ENCODE measurements around the gene NENF.
A peak's percentile ranks its signal among the peaks of the same experiment; 100 is the strongest.

The NENF gene

DNA sequence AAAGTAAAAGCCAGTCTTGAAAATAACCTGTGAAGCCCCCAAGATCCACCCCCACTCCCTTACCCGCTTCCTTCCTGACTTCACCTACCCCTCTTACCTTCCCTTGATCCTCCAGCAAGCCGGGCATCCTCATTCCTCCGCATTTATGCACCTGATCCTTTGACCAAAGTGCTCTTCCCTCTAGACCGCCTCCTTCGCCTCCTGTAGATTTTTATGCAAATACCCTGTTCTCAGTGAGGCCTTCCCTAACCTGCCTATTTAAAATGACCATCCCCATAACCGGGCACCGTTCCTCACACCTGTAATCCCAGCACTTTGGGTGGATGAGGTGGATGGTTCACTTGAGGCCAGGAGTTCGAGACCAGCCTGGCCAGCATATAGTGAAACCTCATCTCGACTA, 1.1 kb upstream of the NENF start:
- DNase-seq (ENCODE audit: low read depth), result no peak

GRCh38 chr1:212432272-212432660, 454 bp upstream of the NENF start:
- DNase-seq (ENCODE audit: low read depth), result no peak

- DNase-seq (ENCODE audit: low read depth), result no peak
These were observed 1.1 kb downstream of the NENF start for GRCh38 chr1:212433577-212434462.

- DNase-seq (ENCODE audit: low read depth), result no peak
These were observed 2.3 kb downstream of the NENF start for GRCh38 chr1:212434992-212435391.

- no peak for DNase-seq (ENCODE audit: low read depth)
These were observed 4.6 kb downstream of the NENF start for GRCh38 chr1:212437179-212437798.

DNA sequence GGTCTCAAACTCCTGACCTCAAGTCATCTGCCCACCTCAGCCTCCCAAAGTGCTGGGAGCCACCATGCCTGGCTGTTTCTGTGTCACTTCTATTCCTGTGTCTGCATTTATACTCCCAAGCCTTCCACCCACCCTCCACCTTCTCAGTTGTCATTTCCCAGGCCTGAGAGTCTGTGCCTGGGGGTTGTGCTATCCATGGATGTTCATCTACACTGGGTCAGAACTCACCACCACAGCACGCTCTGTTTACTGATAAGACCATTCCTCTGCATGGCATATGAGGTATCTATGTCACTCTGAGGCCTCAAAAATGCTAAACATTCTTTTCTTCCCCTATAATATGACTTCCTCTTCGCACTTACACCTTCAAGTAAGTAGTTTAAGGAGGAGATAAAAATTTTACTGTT, 6.1 kb downstream of the NENF start:
- no peak for DNase-seq (ENCODE audit: low read depth)

GRCh38 chr1:212440419-212440818, 7.7 kb downstream of the NENF start:
- no peak for DNase-seq (ENCODE audit: low read depth)

- DNase-seq (ENCODE audit: low read depth), result no peak
These were observed 9.7 kb downstream of the NENF start for GRCh38 chr1:212442408-212442807.

GRCh38 chr1:212446333-212446732, 13.6 kb downstream of the NENF start:
- no peak for DNase-seq (ENCODE audit: low read depth)

DNA sequence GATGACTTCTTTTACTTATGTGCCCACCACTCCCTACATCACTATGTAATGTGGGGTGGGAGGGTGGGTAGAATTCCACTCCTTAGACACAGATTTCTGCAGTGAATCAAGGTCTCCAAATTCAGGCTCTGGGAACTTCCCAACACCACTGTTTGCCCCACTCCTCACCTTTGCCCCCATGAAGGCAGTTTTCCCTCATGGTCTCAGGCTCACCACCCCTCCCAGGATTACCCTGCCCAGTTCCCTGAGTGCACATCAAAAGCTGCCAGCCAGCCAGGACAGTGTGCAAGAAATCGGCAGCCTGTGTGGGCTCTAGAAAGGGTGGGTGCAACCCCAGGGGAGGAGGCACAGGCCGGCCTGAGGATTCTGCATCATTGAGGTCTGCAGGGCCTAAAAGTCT, 14.8 kb downstream of the NENF start:
- no peak for DNase-seq (ENCODE audit: low read depth)

DNA sequence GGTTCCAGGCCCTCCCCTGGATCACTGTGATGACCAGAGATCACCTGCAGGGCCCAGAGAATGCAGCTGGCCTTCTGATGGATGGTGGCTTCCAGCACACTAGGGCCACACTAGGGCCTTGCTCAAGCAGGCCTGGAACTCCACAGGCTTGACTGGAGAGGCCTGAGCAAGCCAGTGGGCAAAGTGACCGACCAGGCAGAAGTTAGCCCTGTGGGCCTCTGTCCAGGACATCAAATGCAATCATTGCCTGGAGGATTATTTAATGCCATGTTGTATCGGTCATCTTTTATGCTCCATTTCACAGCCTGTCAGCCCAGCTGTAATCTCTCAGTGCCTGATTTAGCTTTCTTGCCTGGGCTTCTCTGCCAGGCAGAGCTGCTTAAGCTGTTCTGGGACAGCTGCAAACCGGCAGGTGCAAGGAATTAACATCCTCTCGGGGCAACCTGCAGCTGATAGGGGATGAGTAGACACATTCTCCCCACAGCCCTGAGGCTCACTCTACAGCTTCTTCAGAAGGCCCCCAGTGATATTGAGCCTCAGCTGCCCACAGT, 17.7 kb downstream of the NENF start:
- no peak for DNase-seq (ENCODE audit: low read depth)

DNA sequence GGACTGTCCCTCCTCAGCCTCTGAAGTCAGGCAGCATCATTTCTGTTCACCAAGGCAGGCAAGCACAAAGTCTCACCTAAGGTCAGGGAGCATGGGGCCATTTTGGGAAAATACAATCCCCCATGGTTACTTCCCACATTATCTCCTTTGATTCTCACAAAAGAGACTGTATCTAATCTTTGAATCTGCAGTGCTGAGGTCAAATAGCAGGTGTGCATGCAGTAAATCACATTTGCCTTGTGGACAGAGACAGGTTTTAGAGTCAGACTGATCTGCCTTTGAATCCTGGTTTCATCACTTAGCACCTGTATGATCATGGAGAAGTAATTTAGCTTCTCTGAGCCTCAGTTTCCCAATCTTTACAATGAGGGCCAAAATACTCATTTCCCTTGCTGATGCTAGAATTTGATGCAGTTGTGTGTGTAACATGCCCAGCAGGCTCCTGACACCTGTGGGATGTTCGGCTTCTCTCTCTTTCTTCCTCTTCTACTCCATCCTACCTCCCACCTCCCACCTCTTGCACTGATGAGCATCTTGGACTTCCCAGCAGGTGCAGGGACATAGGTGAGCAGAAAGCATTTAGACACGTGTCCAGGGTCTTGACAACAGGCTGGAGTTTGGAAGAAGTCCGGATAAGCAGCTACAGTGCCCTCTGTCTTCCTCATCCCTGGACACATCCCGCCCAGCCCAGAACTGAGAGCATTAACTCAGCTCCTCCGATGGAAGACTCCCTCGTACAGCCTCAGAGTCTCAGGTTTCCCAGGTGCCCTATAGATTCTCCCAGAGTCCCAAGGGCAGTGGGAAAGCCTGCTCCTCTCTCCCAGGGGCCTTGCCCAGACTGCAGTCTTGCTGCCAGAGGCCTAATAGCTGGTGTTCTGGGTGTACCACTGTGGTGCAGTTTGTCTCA, 18.9 kb downstream of the NENF start:
- DNase-seq (ENCODE audit: low read depth), result no peak

DNA sequence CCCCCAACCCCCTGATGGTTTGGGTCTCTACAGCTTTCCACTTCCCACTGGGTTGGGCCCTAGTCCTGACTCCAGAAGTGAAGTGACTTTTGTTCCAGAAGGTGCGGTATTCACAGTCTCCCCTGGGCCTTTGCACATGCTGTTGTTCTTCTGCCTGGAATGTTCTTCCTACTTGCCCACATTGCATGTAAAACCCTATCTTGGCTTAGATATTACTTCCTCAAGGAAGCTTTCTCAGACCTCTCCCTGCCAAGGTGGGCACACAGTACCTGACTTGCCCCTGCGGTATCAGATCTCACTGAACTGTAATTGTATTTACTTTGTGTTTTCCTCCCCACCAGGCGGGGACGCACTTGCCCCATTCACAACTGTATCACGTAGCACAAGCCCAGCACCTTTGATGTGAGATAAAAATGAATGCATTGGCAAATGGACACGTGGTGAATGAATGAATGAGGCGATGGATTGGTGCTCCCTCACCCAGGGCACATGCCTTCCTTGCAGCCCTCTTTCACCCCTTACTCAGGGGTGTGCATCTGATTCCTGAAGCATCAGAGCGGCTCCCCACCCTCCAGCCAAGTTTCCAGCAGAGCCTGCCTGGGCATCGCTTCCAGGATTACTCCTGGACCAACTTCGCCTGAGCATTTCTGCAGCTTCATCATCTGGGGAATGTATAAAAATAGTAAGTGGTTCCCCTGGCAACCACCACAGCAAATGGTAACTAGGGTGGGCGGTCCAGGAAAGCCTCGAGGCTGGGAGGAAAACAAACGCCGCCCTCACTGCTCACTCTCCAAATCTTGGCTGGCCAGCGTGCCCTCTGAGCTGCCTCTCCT, 19.8 kb downstream of the NENF start:
- no peak for DNase-seq (ENCODE audit: low read depth)

DNA sequence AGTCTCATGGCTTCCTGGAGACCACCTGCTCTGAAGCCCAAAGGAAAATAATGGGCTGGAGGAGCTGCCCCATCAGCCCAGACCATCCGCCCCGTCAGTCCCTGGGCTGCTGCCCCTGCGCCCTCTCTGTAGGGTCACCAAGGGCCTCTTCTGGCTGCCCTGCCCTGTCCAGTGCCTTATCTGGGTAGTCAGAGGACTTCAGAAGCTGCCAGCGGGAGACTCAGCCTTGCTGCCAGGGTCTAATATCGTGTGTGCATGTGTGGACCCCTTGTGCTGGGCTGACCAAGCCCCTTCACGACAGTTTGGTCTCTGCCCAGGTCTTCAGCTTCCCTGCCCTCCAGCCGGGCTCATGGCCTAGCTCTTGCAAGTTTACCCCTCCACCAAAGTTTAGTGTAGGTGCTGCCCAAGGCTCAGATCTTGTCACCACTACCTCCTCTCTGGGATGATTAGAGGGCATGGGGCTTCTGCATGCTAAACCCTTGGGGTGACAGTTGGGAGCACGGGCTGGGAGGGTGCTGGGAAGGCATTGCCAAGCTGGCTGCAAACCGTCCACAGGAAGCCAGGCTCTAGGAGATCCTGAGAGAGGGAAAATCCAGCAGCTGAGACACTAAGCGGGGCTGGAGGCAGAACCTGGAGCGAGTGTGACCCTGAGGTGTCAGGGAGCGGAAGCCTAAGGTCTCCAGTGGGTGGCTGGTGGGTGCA, 20.6 kb downstream of the NENF start:
- DNase-seq (ENCODE audit: low read depth), result no peak

DNA sequence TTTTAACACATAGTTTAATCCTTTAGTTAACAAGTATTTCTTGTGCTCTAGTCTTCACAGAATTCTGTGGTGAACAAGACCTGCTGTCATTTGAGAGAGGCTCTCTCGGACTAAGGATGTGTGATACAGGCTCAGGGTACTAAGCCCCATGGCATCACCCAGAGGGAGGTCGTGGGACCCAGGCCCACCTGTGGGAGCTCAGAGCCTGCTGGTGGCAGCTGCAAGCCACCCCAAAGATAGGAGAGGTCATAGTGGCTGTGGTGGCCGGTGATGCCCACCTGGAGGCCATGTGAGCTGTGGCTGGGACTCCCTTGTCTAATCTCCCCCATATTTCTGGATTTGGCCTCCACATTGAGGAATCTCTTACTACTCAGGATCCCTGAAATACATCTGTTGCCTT, 22.0 kb downstream of the NENF start:
- DNase-seq (ENCODE audit: low read depth), result no peak

DNA sequence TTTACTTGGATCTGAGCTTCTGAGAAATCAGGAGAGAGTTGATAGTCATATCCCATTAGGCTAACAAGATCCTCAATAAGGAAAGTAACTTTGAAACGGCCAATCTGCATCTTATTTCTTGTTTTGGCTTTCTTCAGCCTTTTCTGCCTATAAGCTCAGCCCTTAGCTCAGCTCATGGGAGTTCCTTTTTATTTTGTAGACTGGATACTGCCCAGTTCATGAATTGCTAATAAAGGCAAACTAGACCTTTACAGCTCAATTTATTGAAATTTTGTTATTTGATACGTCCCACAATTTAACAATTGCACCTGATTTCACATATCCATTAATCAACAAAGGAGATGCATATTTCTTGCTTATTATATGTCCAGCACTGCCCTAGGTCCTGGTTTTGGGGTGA, 22.7 kb downstream of the NENF start:
- DNase-seq (ENCODE audit: low read depth), result no peak

- peak; percentile 66 for DNase-seq (ENCODE audit: low read depth)
These were observed 23.2 kb downstream of the NENF start for GRCh38 chr1:212455803-212456528.

- peak; percentile 35 for DNase-seq (ENCODE audit: low read depth)
These were observed 25.1 kb downstream of the NENF start for GRCh38 chr1:212457740-212458338.

DNA sequence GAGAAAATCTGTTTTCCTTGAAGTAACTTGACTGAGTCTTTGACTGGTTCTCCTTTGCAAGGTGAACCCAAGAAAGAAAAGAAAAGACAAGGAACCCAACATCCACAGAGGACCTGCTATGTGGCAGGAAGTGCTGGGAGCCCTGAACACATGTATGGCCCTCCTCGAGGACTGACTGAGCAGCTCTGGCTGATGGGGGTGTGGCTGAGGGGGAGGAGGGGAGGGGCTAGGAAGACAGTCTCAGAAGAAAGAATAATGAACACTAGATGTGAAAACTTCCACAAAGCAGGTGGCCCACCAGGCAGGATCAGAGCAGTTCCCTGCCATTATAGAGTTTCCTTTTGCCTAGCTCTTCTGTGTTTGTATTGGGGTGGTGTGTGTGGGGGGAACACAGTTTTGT, 26.1 kb downstream of the NENF start:
- no peak for DNase-seq (ENCODE audit: low read depth)

- no peak for DNase-seq (ENCODE audit: low read depth)
These were observed 26.9 kb downstream of the NENF start for GRCh38 chr1:212459656-212460055.
